Epithelial cell of proximal tubule (primary cell): ENCODE data around the gene C5orf52. TPM values are rescaled to one million over a fixed set of nuclear protein-coding genes. Genes with fewer than 3 reads are reported as not detected.
A peak's percentile ranks its signal among the peaks of the same experiment; 100 is the strongest.

Experiments
- DNase-seq: peaks from one replicate; pipeline ENCODE4 v3.0.0-alpha.2; 2011; ENCODE audit warnings: low read depth
- H3K4me3 ChIP-seq: 2 replicates; pipeline ENCODE4 v1.5.1; 2011; ENCODE audit warnings: low read depth, mild to moderate bottlenecking, low read length
- total RNA-seq: library from RNA; depleted of rRNA; stranded (reverse); fragments of >200 nt; gene quantifications from 2 replicates; pipeline ENCODE4 v1.2.3, GENCODE V29; 2015
- TF ChIP-seq, protein P1 (sequence below): conservative IDR thresholded peaks from 2 replicates; pipeline ENCODE4 v1.5.1; 2012; ENCODE audit warnings: low read depth, mild to moderate bottlenecking, low read length

C5orf52 gene
- total RNA-seq, 1 donor from 2014 or later = not detected

DNA sequence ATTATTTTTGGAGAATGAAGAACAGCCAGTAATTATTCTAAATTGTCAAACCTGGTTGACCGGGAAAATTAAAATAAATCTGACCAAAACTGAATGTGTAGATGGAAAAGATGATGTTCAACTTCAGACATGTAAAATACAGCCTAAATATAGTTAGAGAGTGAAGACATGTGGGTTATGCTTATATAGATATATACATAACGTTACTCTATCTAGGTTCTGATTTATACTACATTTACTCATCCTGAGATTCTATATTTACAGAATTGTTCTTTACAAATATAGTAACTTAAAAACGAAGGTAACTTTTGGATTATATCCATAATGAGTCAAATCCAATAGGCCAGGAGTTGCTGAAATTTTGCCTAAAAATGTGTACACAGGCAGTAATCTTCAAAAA, 39.1 kb downstream of the C5orf52 start:
- DNase-seq = no peak
- TF ChIP-seq, protein P1, sequence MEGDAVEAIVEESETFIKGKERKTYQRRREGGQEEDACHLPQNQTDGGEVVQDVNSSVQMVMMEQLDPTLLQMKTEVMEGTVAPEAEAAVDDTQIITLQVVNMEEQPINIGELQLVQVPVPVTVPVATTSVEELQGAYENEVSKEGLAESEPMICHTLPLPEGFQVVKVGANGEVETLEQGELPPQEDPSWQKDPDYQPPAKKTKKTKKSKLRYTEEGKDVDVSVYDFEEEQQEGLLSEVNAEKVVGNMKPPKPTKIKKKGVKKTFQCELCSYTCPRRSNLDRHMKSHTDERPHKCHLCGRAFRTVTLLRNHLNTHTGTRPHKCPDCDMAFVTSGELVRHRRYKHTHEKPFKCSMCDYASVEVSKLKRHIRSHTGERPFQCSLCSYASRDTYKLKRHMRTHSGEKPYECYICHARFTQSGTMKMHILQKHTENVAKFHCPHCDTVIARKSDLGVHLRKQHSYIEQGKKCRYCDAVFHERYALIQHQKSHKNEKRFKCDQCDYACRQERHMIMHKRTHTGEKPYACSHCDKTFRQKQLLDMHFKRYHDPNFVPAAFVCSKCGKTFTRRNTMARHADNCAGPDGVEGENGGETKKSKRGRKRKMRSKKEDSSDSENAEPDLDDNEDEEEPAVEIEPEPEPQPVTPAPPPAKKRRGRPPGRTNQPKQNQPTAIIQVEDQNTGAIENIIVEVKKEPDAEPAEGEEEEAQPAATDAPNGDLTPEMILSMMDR = no peak
- H3K4me3 ChIP-seq = no peak overlapping the region

DNA sequence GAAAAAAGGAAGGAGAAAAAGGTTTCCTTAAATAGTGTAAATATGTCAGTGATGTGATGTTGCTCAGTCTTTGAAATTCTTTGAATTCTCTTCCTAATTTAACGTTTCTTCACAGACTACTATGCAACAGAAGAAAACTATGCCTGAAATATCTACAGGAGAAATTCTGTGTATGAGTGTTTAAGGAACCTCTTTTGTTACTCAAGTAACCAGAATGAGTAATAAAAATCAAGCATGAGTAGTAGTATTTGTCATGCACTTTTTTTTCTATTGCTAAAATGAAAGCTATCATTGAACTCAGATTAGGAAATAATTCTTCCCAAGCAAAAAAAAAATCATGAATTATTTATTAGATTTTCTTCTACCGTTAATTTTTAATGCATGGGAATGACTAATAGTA, 39.5 kb downstream of the C5orf52 start:
- TF ChIP-seq, protein P1 = no peak
- no peak overlapping the region for H3K4me3 ChIP-seq
- no peak for DNase-seq

DNA sequence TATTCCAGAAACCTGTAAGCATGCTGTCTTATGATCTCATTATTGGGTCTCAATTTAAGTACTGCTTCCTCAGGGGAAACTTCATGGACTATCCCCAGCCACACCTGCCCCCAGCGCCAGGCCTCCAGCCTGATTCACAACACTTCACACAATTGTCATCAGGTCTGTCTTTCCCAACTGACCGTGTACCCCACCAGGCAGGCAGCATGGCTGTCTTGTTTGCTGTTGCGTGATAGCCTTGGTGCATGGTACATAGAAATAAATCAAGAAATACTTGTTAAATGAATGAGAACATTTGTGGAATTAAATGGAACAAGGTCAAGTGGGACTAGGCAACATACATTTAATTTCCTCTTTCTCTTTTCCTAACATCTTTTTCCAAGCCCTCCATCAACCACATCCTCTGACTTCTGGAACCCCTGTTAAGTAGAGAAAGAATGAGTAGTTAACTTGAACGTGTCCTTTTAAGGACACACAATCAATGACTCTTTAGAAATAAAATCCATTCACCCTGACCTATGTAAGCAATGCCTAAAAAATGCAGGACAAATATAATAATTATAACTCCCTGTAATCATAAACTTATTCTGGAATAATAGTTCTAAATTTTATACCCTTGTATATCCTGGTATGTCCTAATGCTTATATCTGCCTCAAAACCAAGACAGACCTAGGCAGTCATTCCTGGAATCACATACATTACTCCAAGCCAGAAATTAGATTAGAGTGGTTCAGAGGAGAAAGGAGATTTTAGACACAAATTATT, 42.7 kb downstream of the C5orf52 start:
- DNase-seq = no peak
- TF ChIP-seq, protein P1 = no peak
- no peak overlapping the region for H3K4me3 ChIP-seq

DNA sequence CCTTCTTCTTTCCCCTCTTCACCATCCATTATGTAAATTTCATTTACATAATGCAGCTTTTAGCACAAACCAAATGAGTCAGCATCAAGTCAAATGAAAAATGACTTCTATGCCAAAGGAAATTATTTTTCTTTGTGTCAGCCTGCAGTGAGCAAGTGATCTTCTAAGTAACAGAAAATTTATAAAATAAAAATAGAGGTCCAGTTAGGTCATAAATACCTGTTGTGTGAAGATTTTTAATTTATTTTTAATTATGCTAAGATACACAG, 43.2 kb downstream of the C5orf52 start:
- TF ChIP-seq, protein P1 = no peak
- no peak overlapping the region for H3K4me3 ChIP-seq
- DNase-seq = no peak

DNA sequence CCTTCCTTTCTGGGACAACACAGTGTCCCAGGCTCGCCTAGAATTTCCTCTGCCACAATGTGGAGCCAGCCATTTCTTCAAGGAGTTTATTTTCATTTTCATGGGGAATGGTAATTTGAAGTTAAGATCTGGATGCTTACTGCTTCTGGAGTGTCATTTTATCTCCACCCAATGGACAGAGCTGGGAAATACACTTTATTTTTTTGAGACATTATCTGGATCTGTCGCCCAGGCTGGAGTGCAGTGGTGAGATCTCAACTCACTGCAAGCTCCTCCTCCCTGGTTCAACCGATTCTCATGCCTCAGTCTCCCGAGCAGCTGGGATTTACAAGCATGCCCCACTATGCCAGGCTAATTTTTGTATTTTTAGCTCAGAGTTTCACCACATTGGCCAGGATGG, 47.2 kb downstream of the C5orf52 start:
- no peak for DNase-seq
- TF ChIP-seq, protein P1 = peak; percentile 67
- H3K4me3 ChIP-seq = no peak overlapping the region

DNA sequence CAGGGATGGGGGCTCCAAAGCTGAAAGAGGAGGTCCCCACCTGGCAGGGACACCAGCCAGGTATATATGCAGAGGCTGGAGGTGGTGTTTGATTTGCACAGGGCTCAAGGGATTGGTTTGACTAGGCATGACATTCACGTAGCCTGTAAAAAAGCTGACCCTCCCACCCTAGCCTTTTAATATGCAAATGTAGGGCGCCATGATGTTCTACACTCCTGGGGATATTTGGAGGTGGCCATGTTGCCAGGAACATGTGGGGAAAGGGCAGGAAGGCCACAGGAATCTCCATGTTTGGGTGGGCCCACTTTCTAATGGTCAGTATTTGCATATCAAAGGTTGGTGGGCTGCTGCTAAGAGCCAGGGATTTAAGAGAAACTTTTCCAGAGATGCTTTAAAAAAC, 47.9 kb downstream of the C5orf52 start:
- no peak for DNase-seq

More for the DNA sequence above, 47.9 kb downstream of the C5orf52 start:
- TF ChIP-seq, protein P1 = no peak
- no peak overlapping the region for H3K4me3 ChIP-seq
